SK-N-MC (cell line): ENCODE results near the gene MTAP.

Experiments used
- EZH2 ChIP-seq: fragments of 200-600 bp; sonication (generic); IDR thresholded peaks from one replicate; pipeline ENCODE4 v1.6.1; 2017; ENCODE audit warnings: antibody characterized with exemption
- FOXP2 ChIP-seq: optimal IDR thresholded peaks from 2 replicates; pipeline ENCODE3; 2011; ENCODE audit warnings: mild to moderate bottlenecking, moderate library complexity; ENCODE audit not compliant: insufficient read depth; ENCODE audit errors: extremely low read length, control extremely low read depth
- POLR2AphosphoS5 ChIP-seq: IDR thresholded peaks from 2 replicates; pipeline ENCODE4 v1.6.1; 2012; ENCODE audit warnings: mild to moderate bottlenecking, low read depth, low read length, borderline replicate concordance

DNA sequence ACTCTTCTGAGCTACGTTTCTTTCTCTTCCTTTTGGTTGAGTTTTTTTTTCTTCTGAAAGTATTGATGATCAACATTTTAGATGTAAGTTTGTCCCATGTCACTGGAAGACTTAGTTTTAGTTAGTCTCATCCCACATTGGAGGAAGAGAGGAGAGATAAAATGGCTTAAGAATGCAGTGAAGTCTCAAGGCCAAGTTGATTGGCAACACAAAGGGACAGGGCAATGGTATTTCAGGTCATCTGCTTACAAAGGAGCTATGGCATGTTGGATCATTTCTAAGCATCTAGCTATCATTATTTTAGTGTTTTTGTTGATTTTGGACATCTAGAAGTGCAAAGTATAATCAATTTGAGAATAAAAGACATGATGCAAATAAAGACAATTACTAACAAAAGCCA lies 133.2 kb downstream of the MTAP start:
- TF ChIP-seq EZH2 (no peak), POLR2AphosphoS5 (no peak), FOXP2 (no peak)
